ENCODE measurements around the gene DEDD2. TPM values are rescaled to one million over a fixed set of nuclear protein-coding genes. Genes with fewer than 3 reads are reported as not detected.

The DEDD2 gene
- total RNA-seq, 2 experiments from 2014 or later = 31.8 to 36.0 TPM

DNA sequence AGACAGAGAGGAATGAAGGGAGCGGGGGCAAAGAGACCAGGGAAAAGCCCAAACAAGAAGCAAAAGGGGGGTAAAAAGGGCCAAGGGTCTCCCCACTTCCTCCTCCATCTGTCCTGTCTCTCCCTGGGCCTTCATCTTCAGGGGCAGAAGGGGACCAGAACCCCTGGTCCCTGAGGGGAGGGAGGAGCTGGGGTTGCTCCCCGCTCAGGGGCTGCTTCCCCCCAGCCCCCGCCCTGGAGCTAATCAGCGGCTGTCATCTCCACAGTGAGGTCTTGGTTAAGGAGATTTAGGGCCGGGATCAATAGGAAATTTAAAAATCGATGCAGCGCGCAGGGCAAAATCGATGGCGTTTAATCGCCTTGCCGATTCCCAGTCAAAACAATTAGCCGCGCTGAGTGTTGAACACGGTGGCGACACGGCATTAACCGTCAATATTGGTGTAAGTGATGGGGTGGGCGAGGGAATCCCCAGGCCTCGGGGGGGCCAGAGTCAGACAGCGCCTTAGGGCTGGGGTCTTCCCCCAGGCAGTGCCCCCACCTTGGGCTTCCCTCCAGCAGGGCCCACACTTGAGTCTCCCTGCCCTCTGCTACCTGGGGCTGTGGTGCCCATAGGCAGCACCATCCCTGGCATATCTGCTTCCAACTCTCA, 55.7 kb downstream of the DEDD2 start:
- H3K4me3 Mint-ChIP-seq = no peak overlapping the region
- ChIA-PET POLR2A (no interaction called here), CTCF (no interaction called here)
- no peaks in the 10 kb centered on the region for H3K9me3 Mint-ChIP-seq (ENCODE audit: insufficient read depth)
- ATAC-seq (no peak), DNase-seq (no peak)
- H3K27ac Mint-ChIP-seq = no peak overlapping the region
- H3K27me3 Mint-ChIP-seq (ENCODE audit: low read depth) = peaks cover 14% of the 10 kb centered on the region
- peaks cover 13% of the 10 kb centered on the region for H3K4me1 Mint-ChIP-seq (ENCODE audit: low read depth)
- H3K36me3 Mint-ChIP-seq (ENCODE audit: low read depth) = no peaks in the 10 kb centered on the region

DNA sequence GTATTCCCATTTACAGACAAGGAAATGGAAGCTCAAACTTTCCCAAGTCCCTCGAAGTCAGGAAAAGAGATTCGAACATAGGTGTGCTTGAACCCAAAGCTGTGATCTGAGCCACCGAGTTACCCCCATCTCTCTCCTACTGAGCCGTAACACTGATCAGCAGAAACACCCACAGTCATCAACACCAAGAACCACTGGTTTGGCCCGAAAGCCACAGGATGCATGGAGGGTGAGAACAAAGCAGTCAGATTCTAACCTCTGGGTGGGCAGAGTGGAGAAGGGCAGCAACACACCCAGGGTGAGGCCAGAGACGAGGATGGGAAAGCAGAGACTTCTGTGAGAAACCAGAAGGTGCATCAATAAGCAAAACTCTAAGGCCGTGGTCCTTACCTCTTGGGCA, 57.5 kb downstream of the DEDD2 start:
- no peak overlapping the region for H3K4me3 Mint-ChIP-seq
- no peak for ATAC-seq
- POLR2A ChIA-PET = no interaction called here

DNA sequence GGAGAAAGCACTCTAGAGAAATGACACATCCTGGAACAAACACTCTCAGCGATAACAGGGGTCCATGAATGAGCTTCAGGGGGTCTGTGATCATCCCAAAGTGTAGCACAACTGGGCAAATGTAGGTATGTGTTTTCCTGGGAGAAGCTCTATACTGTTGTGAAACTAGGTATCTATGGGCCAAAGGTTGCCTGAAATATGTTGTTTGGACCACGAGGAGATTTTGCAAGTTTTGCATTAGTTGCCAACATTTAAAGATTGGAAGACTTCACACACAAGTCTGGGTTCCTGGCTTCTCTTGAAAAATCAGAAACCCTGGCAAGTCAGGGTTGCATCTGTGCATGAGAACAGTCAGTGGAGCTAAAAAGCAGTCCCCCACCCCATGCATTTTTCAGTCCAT, 58.6 kb downstream of the DEDD2 start:
- POLR2A ChIA-PET = interaction anchor here (1.1 kb wide), 1 partner anchor 41 kb away, joined by 3 read pairs; no protein-coding TSS in a partner anchor

More for the DNA sequence above, 57.5 kb downstream of the DEDD2 start:
- Mint-ChIP-seq H3K9me3 (ENCODE audit: insufficient read depth) (no peaks in the 10 kb centered on the region), H3K36me3 (ENCODE audit: low read depth) (no peaks in the 10 kb centered on the region), H3K27me3 (ENCODE audit: low read depth) (peaks cover 16% of the 10 kb centered on the region), H3K27ac (no peak overlapping the region), H3K4me1 (ENCODE audit: low read depth) (peaks cover 15% of the 10 kb centered on the region)
- no peak for DNase-seq
- CTCF ChIA-PET = interaction anchor here (1.9 kb wide), 1 partner anchor 51 kb away, joined by 8 read pairs; no protein-coding TSS in a partner anchor

DNA sequence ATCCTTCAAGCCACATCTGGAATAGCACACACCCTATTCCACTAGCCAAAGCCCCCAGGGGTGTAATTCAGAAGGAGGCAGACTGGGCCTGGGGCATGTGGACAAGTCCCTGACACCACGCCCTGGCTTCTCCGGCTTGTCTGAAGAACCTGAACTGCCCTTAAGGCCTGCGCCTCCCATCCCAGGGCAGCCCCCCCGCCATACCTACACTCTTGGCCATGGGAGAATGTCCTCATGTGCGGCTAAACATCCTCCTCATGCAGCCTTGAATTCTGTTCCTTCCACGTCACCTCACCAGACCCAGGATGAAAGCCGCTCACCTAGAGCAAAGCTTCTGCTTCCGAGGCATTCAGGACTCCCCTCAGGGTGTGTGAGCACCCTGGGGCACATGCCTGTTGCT, 60.9 kb downstream of the DEDD2 start:
- no peak for DNase-seq
- POLR2A ChIA-PET = no interaction called here
- CTCF ChIA-PET = interaction anchor here (1.8 kb wide), 1 partner anchor 28 kb away, joined by 6 read pairs; no protein-coding TSS in a partner anchor
- H3K9me3 Mint-ChIP-seq (ENCODE audit: insufficient read depth) = no peaks in the 10 kb centered on the region
- ATAC-seq = no peak
- peaks cover 28% of the 10 kb centered on the region for H3K4me1 Mint-ChIP-seq (ENCODE audit: low read depth)
- H3K27ac Mint-ChIP-seq = no peak overlapping the region
- H3K36me3 Mint-ChIP-seq (ENCODE audit: low read depth) = no peaks in the 10 kb centered on the region
- peaks cover 18% of the 10 kb centered on the region for H3K27me3 Mint-ChIP-seq (ENCODE audit: low read depth)
- H3K4me3 Mint-ChIP-seq = no peak overlapping the region

More for the DNA sequence above, 58.6 kb downstream of the DEDD2 start:
- Mint-ChIP-seq H3K27ac (no peak overlapping the region), H3K36me3 (ENCODE audit: low read depth) (no peaks in the 10 kb centered on the region), H3K4me1 (ENCODE audit: low read depth) (peaks cover 24% of the 10 kb centered on the region), H3K4me3 (no peak overlapping the region), H3K27me3 (ENCODE audit: low read depth) (peaks cover 16% of the 10 kb centered on the region), H3K9me3 (ENCODE audit: insufficient read depth) (no peaks in the 10 kb centered on the region)
- DNase-seq (no peak), ATAC-seq (no peak)
- CTCF ChIA-PET = interaction anchor here (1.2 to 1.9 kb wide), 3 partner anchors 26 to 86 kb away, joined by 3 to 8 read pairs (median 4); partner anchors contain the start of gene POU2F2

DNA sequence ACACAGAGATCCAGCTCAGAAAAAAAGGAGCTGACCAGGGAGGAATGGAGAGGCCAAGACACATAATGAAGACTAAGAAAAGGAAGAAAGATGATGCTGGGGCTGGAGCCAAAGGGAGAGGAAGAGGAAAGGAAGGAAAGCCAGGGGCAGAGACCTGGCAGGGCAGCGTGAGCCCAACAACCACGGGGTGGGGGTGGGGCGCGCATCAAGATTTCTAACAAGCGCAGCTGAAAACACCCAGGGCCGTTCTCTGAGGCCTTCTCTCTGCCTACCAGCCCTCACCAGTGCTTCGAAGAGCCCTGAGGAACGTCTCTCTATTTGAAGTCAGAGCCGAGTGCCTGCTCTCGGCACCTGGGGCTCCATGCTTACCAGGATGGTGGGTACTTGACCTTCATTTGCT, 61.7 kb downstream of the DEDD2 start:
- Mint-ChIP-seq H3K4me3 (no peak overlapping the region), H3K9me3 (ENCODE audit: insufficient read depth) (no peaks in the 10 kb centered on the region), H3K36me3 (ENCODE audit: low read depth) (no peaks in the 10 kb centered on the region), H3K4me1 (ENCODE audit: low read depth) (peaks cover 28% of the 10 kb centered on the region), H3K27me3 (ENCODE audit: low read depth) (peaks cover 12% of the 10 kb centered on the region), H3K27ac (no peak overlapping the region)
- DNase-seq = no peak
- no peak for ATAC-seq
- ChIA-PET POLR2A (no interaction called here), CTCF (interaction anchor here (1.8 to 2.1 kb wide), 2 partner anchors 20 to 29 kb away, joined by 6 to 8 read pairs; no protein-coding TSS in a partner anchor)

DNA sequence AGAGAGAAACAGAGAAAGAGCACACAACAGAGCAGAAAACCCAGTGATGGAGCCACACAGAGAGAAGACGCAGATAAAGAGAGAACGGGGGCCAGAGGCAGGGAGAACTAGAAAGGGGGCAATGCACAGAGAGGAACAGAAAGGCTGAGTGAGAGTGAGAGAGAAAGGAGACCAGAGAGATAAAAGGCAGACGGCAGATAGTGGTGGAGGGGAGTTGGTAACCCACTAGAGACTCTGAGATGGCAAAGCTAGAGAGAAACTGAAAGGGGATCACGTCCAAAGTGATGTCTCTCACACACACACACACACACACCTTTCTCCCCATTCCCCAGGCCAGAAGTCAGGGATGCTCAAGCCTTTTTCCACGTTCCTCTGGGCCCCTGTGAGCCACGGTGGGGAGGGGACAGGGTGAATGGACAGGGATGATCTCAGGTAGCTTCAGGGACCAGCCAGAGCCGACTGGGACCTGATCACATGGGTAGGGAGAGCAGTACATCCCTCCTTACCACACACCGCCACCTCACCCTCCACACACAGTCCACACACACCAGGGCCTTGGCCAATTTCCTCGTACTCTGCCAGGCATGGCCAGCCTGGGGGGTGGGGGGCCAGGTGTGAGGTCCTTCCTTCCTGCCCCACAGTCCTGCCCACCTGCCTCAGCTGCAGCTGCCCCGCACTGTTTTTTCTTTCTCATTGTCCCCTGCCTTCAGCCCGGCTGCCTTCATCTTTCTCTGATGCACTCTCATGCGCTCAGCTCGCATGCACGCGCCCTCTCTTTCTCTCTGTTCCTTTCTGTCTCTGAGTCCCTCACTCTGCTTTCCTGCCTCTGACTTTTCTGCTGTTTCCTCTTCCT, 62.8 kb downstream of the DEDD2 start:
- H3K27ac Mint-ChIP-seq = peak overlapping the region; percentile 64
- CTCF ChIA-PET = interaction anchor here (1.0 to 2.1 kb wide), 4 partner anchors 10 to 47 kb away, joined by 3 to 8 read pairs (median 4); no protein-coding TSS in a partner anchor
- no peak overlapping the region for H3K4me3 Mint-ChIP-seq

DNA sequence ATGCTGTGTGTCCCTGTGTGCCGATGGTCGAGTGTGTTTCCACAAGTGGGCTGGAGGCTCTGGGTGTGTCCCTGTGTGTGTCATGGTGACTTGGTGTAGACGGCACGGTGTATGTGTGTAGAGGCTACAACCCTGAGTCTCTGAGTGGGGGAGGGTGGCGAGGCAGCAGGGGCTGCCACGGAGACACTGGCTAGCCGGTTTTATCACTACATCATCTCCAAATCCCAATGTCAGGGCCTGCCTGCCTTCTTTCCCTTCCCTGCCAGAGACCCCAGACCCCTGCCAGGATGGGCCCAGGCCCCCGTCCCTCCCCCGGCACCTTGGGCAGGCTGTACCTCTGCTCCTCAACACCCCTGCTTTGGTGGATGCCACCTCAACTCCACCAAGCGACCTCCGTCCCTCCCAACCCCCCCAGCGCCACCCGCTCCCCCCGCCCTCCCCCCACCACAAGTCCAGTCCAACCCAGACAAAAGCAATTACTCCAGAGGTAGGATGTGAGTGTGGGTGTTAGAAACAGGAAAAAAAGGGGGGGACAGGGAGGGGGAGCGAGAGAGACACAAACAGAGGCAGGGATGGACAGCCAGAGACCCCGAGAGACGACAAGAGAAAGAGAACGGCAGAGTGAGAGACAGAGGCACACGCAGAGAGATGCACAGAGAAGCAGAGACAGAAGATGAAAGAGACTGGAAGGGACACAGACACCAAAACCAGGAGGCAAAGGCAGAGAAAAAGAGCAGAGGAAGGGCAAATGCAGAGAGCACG, 63.6 kb downstream of the DEDD2 start:
- DNase-seq (no peak), ATAC-seq (no peak)
- H3K36me3 Mint-ChIP-seq (ENCODE audit: low read depth) = no peaks in the 10 kb centered on the region
- peaks cover 12% of the 10 kb centered on the region for H3K27me3 Mint-ChIP-seq (ENCODE audit: low read depth)
- peaks cover 28% of the 10 kb centered on the region for H3K4me1 Mint-ChIP-seq (ENCODE audit: low read depth)
- H3K9me3 Mint-ChIP-seq (ENCODE audit: insufficient read depth) = no peaks in the 10 kb centered on the region
- ChIA-PET POLR2A (no interaction called here), CTCF (interaction anchor here (1.3 to 2.1 kb wide), 2 partner anchors 22 to 46 kb away, joined by 3 to 8 read pairs; no protein-coding TSS in a partner anchor)
- no peak overlapping the region for H3K4me3 Mint-ChIP-seq
- peak overlapping the region; percentile 64 for H3K27ac Mint-ChIP-seq

More for the DNA sequence above, 62.8 kb downstream of the DEDD2 start:
- POLR2A ChIA-PET = no interaction called here
- Mint-ChIP-seq H3K4me1 (ENCODE audit: low read depth) (peaks cover 23% of the 10 kb centered on the region), H3K36me3 (ENCODE audit: low read depth) (no peaks in the 10 kb centered on the region), H3K9me3 (ENCODE audit: insufficient read depth) (no peaks in the 10 kb centered on the region), H3K27me3 (ENCODE audit: low read depth) (peaks cover 9% of the 10 kb centered on the region)
- DNase-seq (peak; percentile 29), ATAC-seq (peak; percentile 62)

DNA sequence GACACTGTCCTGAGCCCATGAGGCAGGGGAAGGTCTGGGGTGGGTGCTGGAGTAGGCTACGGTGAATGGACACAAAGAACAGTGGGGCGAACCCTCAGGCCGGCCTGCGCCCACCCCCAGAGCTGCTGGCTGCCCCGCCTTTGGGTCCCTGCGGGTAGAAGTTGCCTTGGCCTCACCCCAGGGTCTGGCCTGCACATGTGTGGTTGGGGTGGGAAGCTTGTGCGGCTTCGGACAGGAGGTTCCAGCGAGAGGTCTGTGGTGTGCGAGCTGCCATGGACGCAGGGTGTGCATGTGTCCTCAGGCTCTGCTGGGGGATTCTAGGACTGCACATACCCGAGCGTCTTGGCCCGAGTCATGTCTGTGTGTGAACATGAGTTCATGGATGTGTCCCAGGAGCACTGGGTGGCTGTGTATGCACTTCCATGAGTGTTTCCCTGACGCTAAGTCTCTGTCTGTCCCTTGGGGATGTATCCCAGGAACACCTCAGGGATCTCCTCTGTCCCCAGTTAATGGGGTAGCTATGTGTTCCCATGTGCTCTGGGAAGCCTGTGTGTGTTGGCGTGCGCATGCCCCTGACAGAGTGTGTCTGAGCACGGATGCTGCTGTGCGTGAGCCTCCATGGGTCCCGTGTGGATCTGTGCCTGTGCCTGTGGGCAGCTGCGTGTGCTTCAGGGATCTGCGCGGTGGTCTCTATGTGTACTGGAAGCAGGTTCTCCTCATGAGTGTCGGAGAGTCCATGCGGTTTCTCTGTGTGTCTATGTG, 64.4 kb downstream of the DEDD2 start:
- H3K9me3 Mint-ChIP-seq (ENCODE audit: insufficient read depth) = no peaks in the 10 kb centered on the region
- ChIA-PET POLR2A (no interaction called here), CTCF (no interaction called here)
- no peak for DNase-seq
- H3K4me1 Mint-ChIP-seq (ENCODE audit: low read depth) = peaks cover 36% of the 10 kb centered on the region
- ATAC-seq = no peak
- no peak overlapping the region for H3K27ac Mint-ChIP-seq
- peaks cover 9% of the 10 kb centered on the region for H3K27me3 Mint-ChIP-seq (ENCODE audit: low read depth)
- no peaks in the 10 kb centered on the region for H3K36me3 Mint-ChIP-seq (ENCODE audit: low read depth)
- no peak overlapping the region for H3K4me3 Mint-ChIP-seq

DNA sequence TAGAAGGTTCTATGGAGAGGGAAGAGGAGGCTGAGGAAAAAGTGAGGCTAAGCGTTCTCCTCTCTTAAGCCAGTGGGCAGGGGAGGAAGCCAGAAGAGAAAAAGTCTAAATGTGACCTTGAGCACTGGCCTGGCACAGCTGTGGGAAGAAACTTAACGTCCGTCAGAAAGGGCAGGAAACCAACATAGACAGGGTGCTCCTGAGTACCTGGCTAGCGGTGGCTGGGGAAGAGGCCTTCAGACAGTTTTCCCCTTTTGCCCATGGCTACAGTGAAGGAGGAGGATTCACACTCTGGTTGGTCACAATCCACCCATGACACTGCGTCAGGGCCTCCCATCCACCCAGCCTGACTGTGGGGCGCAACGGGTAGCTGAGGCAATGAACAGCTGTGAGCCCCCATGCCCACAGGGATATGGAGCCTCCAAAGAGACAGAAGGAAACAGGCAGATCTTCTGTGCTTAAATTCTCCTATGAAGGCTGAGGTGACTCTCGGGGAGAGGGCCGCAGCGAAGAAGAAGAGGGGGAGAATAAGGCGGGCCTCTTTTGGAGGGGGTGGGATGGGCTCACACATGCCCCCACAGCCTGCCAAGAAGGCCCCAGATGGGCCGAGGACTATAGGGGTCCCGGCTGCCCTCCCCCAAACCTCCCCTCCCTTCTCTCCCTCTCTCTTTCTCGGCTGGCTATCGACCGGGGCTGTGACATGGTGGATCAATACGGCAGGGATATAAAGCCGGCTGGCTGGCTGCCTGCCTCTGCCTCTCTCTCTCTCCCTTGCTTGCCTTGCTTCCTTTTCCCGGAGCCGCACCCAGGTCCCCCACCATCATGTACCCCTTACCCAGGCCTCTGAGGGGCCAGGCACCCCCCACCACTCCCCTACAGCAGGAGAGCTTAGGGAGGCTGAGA, 65.4 kb downstream of the DEDD2 start:
- Mint-ChIP-seq H3K27me3 (ENCODE audit: low read depth) (peaks cover 13% of the 10 kb centered on the region), H3K9me3 (ENCODE audit: insufficient read depth) (no peaks in the 10 kb centered on the region), H3K4me1 (ENCODE audit: low read depth) (peaks cover 41% of the 10 kb centered on the region), H3K4me3 (no peak overlapping the region), H3K36me3 (ENCODE audit: low read depth) (no peaks in the 10 kb centered on the region), H3K27ac (no peak overlapping the region)
- CTCF ChIA-PET = no interaction called here
- ATAC-seq (no peak), DNase-seq (no peak)
- POLR2A ChIA-PET = no interaction called here

DNA sequence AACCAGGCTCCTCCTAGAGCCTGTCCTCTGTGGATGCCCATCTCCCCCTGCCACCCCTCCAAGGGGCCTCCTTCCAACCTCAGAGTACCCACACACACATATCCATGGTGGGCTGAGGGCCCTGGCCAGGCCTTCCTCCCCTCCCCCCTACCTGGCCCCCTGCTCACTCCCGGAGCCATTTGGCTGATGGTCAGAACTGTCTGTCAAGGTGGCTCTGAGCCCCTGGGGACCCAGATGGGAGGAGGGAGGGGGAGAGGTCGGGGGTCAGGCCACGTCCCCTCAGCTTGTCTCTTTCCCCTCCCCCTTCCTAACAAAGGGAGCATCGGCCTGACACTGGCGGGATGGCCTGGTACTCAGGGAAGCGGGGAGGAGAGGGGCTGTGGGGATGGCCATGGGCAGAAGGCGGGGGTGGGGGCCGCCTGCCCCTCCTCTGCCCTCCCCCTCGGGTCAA, 66.5 kb downstream of the DEDD2 start:
- H3K9me3 Mint-ChIP-seq (ENCODE audit: insufficient read depth) = no peaks in the 10 kb centered on the region
- H3K36me3 Mint-ChIP-seq (ENCODE audit: low read depth) = no peaks in the 10 kb centered on the region
- H3K4me3 Mint-ChIP-seq = no peak overlapping the region
- DNase-seq (no peak), ATAC-seq (no peak)
- H3K27me3 Mint-ChIP-seq (ENCODE audit: low read depth) = peaks cover 20% of the 10 kb centered on the region
- no peak overlapping the region for H3K27ac Mint-ChIP-seq
- peaks cover 41% of the 10 kb centered on the region for H3K4me1 Mint-ChIP-seq (ENCODE audit: low read depth)
- POLR2A ChIA-PET = no interaction called here
- CTCF ChIA-PET = no interaction called here

Measured in activated CD8-positive, alpha-beta T cell treated with anti-CD3 and anti-CD28 coated beads, Interleukin-2, amount 10 ng/mL, durations not matched to agents 7 days and 5 days (primary cell).